MCF 10A (cell line): ENCODE data around the gene SPG21. TPM values are rescaled to one million over a fixed set of nuclear protein-coding genes. Genes with fewer than 3 reads are reported as not detected.

Experiments used
- BruUV-seq: library from RNA; stranded (reverse); fragments of 400-500 nt; replicated peaks from 2 replicates; lab custom pipeline; 2021; lab: Mats Ljungman, UMichigan
- CTCF ChIA-PET: fragments of 300-600 bp; sonication (Branson Sonifier 250); formaldehyde crosslinking; extraction: SDS; loops from one replicate; lab custom pipeline; 2021; ENCODE audit warnings: antibody characterized with exemption, inconsistent platforms; lab: Yijun Ruan, JAX
- POLR2A ChIA-PET: fragments of 300-600, 350-650 bp; sonication (Branson Sonifier 250); formaldehyde crosslinking; extraction: SDS; loops from one replicate; lab custom pipeline; 2020; ENCODE audit warnings: antibody characterized with exemption, inconsistent platforms; lab: Yijun Ruan, JAX
- DNase-seq: peaks from one replicate; pipeline ENCODE4 v3.0.0-alpha.2; 2018; ENCODE audit not compliant: unreplicated experiment
- H3K27ac Mint-ChIP-seq: one replicate; pipeline ENCODE4 v1.8.0; 2022; ENCODE audit warnings: mild to moderate bottlenecking, low read depth, mixed read lengths; ENCODE audit not compliant: unreplicated experiment
- H3K27me3 Mint-ChIP-seq: one replicate; pipeline ENCODE4 v1.8.0; 2022; ENCODE audit warnings: mixed read lengths; ENCODE audit not compliant: insufficient read depth, unreplicated experiment
- H3K36me3 Mint-ChIP-seq: one replicate; pipeline ENCODE4 v1.8.0; 2022; ENCODE audit warnings: mild to moderate bottlenecking, moderate library complexity, mixed read lengths; ENCODE audit not compliant: insufficient read depth, unreplicated experiment
- H3K4me1 Mint-ChIP-seq: one replicate; pipeline ENCODE4 v1.8.0; 2022; ENCODE audit warnings: mixed read lengths; ENCODE audit not compliant: insufficient read depth, unreplicated experiment
- H3K4me3 Mint-ChIP-seq: one replicate; pipeline ENCODE4 v1.8.0; 2022; ENCODE audit warnings: mild to moderate bottlenecking, moderate library complexity, mixed read lengths; ENCODE audit not compliant: unreplicated experiment
- H3K9me3 Mint-ChIP-seq: one replicate; pipeline ENCODE4 v1.8.0; 2022; ENCODE audit warnings: mixed read lengths; ENCODE audit not compliant: unreplicated experiment
- CTCF ChIP-seq: fragments of 200-600 bp; IDR thresholded peaks from one replicate; pipeline ENCODE4 v1.8.0; 2022; ENCODE audit warnings: antibody characterized with exemption, mild to moderate bottlenecking; ENCODE audit not compliant: unreplicated experiment
- intact Hi-C: fragments of 100-400 bp; cut with micrococcal nuclease; formaldehyde crosslinking; loops from 2 replicates; pipeline ENCODE4 v1.14.1; 2022
- total RNA-seq: library from RNA; stranded (reverse); gene quantifications from 2 replicates; pipeline ENCODE4 v1.2.3, GENCODE V29; 2022

SPG21 gene
- total RNA-seq, 1 experiment from 2014 or later: 63.1 TPM

GRCh38 chr15:64930019-64930652 lies 59.6 kb downstream of the SPG21 start:
- CTCF ChIA-PET: no interaction called here
- no TSS peak for BruUV-seq
- Mint-ChIP-seq H3K27ac (no peak overlapping the region), H3K4me3 (no peak overlapping the region), H3K36me3 (no peaks in the 10 kb centered on the region), H3K4me1 (peaks cover 6% of the 10 kb centered on the region), H3K27me3 (no peaks in the 10 kb centered on the region), H3K9me3 (no peaks in the 10 kb centered on the region)
- POLR2A ChIA-PET: no interaction called here
- intact Hi-C loops: no loop called here
- TF ChIP-seq CTCF: no peak
- no peak for DNase-seq

- Mint-ChIP-seq H3K27me3 (no peaks in the 10 kb centered on the region), H3K36me3 (peaks cover 5% of the 10 kb centered on the region), H3K4me3 (no peak overlapping the region), H3K27ac (no peak overlapping the region), H3K4me1 (peaks cover 6% of the 10 kb centered on the region), H3K9me3 (no peaks in the 10 kb centered on the region)
- DNase-seq: no peak
- intact Hi-C loops: no loop called here
- POLR2A ChIA-PET: interaction anchor here (0.7 kb wide), 2 partner anchors 16 to 32 kb away, joined by 3 to 4 read pairs; no protein-coding TSS in a partner anchor
- no TSS peak for BruUV-seq
- CTCF ChIA-PET: interaction anchor here (0.7 kb wide), 1 partner anchor 56 kb away, joined by 3 read pairs; no protein-coding TSS in a partner anchor
- TF ChIP-seq CTCF: no peak
These were observed 61.0 kb downstream of the SPG21 start for GRCh38 chr15:64928626-64929220.

- Mint-ChIP-seq H3K9me3 (no peaks in the 10 kb centered on the region), H3K27ac (no peak overlapping the region), H3K4me1 (peaks cover 9% of the 10 kb centered on the region), H3K27me3 (no peaks in the 10 kb centered on the region), H3K4me3 (no peak overlapping the region), H3K36me3 (peaks cover 5% of the 10 kb centered on the region)
- no TSS peak for BruUV-seq
- intact Hi-C loops: no loop called here
- POLR2A ChIA-PET: no interaction called here
- TF ChIP-seq CTCF: no peak
- no peak for DNase-seq
- CTCF ChIA-PET: no interaction called here
These were observed 63.1 kb downstream of the SPG21 start for GRCh38 chr15:64926661-64927060.
